ENCODE measurements around the gene NGLY1. TPM values are rescaled to one million over a fixed set of nuclear protein-coding genes. Genes with fewer than 3 reads are reported as not detected.

The NGLY1 gene
- total RNA-seq, 2 donors from 2014 or later, result 39.5 to 40.4 TPM

DNA sequence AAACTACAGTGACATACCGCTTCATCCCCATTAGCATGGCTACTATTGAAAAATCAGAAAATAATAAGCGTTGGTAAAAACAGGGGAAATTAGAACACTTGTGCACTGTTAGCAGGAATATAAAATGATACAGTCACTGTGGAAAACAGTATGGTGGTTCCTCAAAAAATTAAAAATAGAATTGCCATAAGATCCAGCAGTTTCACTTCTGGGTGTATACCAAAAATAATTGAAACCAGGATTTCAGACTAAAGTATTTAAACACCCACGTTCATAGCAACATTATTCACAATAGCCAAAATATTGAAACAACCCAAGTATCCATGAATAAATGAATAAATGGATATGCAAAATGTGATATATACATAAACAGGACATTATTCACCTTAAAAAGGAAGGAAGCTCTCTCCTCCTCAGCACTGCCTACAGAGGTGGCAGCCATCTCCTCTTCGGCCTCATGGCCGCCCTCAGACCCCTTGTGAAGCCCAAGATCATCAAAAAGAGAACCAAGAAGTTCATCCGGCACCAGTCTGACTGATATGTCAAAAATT, 34.1 kb downstream of the NGLY1 start:
- H3K27ac ChIP-seq (ENCODE audit: low read depth, low read length), result no peak overlapping the region
- TF ChIP-seq, protein P1, sequence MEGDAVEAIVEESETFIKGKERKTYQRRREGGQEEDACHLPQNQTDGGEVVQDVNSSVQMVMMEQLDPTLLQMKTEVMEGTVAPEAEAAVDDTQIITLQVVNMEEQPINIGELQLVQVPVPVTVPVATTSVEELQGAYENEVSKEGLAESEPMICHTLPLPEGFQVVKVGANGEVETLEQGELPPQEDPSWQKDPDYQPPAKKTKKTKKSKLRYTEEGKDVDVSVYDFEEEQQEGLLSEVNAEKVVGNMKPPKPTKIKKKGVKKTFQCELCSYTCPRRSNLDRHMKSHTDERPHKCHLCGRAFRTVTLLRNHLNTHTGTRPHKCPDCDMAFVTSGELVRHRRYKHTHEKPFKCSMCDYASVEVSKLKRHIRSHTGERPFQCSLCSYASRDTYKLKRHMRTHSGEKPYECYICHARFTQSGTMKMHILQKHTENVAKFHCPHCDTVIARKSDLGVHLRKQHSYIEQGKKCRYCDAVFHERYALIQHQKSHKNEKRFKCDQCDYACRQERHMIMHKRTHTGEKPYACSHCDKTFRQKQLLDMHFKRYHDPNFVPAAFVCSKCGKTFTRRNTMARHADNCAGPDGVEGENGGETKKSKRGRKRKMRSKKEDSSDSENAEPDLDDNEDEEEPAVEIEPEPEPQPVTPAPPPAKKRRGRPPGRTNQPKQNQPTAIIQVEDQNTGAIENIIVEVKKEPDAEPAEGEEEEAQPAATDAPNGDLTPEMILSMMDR (conservative IDR thresholded peaks at IDR 0.05), result no peak
- DNase-seq, result no peak
- H3K9ac ChIP-seq (ENCODE audit: extremely low read depth, low read length, poor library complexity, severe bottlenecking), result no peak overlapping the region
- no peak overlapping the region for H3K4me3 ChIP-seq (ENCODE audit: low read length)
- H3K27ac Mint-ChIP-seq, result peak overlapping the region; percentile 15
- peaks cover 26% of the 10 kb centered on the region for H3K36me3 ChIP-seq (ENCODE audit: control insufficient read depth, insufficient read depth, low read length)
- peaks cover 9% of the 10 kb centered on the region for H3K9me3 ChIP-seq (ENCODE audit: control insufficient read depth, low read length)
- peaks cover 41% of the 10 kb centered on the region for H3K4me1 Mint-ChIP-seq
- H3K4me3 Mint-ChIP-seq, result no peak overlapping the region
- H3K9me3 Mint-ChIP-seq, result peaks cover 6% of the 10 kb centered on the region
- H3K27me3 ChIP-seq (ENCODE audit: control insufficient read depth, insufficient read depth, low read length, poor library complexity, severe bottlenecking), result no peaks in the 10 kb centered on the region
- 50 to 78% methylated on average over 2 to 6 of the region's 6 CpGs for WGBS, 2 experiments (ENCODE audit: insufficient coverage in 1 of 2, insufficient read length in 1 of 2)
- peaks cover 45% of the 10 kb centered on the region for H3K36me3 Mint-ChIP-seq (ENCODE audit: low read depth)
- H3K4me1 ChIP-seq (ENCODE audit: control insufficient read depth, insufficient read depth, low read length), result peaks cover 13% of the 10 kb centered on the region
- H3K27me3 Mint-ChIP-seq (ENCODE audit: insufficient read depth), result no peaks in the 10 kb centered on the region

DNA sequence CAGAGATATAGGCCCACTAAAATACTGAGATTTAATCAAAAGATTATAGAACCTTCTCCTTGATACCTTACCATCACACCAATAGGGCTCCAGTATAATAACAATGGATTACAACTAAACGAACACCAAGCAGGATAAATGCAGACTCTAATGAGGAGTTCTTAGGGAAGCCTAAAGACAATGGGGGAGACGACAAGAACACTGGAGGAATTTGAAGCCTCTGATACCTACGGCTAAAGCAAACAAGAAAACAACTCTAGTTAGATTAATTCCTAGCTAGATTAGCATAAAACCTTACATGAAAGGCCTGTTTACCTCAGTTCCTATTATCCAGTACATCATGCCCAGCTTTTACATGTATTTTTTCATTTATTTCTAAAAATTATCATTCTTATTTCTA, 35.1 kb downstream of the NGLY1 start:
- Histone ChIP-seq H3K36me3 (ENCODE audit: control insufficient read depth, insufficient read depth, low read length) (peaks cover 26% of the 10 kb centered on the region), H3K9me3 (ENCODE audit: control insufficient read depth, low read length) (peaks cover 9% of the 10 kb centered on the region), H3K27me3 (ENCODE audit: control insufficient read depth, insufficient read depth, low read length, poor library complexity, severe bottlenecking) (no peaks in the 10 kb centered on the region), H3K9ac (ENCODE audit: extremely low read depth, low read length, poor library complexity, severe bottlenecking) (peak overlapping the region; percentile 11), H3K4me3 (ENCODE audit: low read length) (no peak overlapping the region), H3K27ac (ENCODE audit: low read depth, low read length) (peak overlapping the region; percentile 20), H3K4me1 (ENCODE audit: control insufficient read depth, insufficient read depth, low read length) (peaks cover 13% of the 10 kb centered on the region)
- Mint-ChIP-seq H3K27ac (peak overlapping the region; percentile 93), H3K36me3 (ENCODE audit: low read depth) (peaks cover 48% of the 10 kb centered on the region), H3K27me3 (ENCODE audit: insufficient read depth) (no peaks in the 10 kb centered on the region), H3K4me3 (peak overlapping the region; percentile 22), H3K4me1 (peaks cover 41% of the 10 kb centered on the region), H3K9me3 (peaks cover 6% of the 10 kb centered on the region)
- TF ChIP-seq, protein P1 (conservative IDR thresholded peaks at IDR 0.05), result no peak
- no peak for DNase-seq
- 17% methylated on average over 3 of the region's 3 CpGs; no CpG with 5 or more reads in 1 of the 2 experiments for WGBS, 2 experiments (ENCODE audit: insufficient coverage in 1 of 2, insufficient read length in 1 of 2)

DNA sequence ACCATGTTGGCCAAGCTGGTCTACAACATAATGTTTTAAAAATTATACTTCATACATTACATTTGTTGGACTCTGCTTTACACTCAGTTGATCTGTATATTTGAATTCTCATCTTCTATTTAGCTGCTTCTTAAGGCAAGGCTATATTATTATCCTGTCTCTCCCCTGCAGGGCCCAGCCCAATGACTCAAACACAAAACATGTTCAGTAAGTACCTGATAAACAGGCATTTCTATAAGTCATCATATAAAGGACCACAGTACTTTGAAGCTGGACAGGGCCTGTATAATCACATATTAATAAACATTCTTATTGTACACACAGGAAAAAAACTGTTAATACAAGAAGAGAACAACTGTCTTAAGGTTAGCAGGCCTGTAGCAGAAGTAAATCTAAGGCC, 36.2 kb downstream of the NGLY1 start:
- no peaks in the 10 kb centered on the region for H3K27me3 Mint-ChIP-seq (ENCODE audit: insufficient read depth)

More for the DNA sequence above, 36.2 kb downstream of the NGLY1 start:
- H3K27ac Mint-ChIP-seq, result no peak overlapping the region
- peaks cover 13% of the 10 kb centered on the region for H3K4me1 ChIP-seq (ENCODE audit: control insufficient read depth, insufficient read depth, low read length)
- no peak overlapping the region for H3K4me3 ChIP-seq (ENCODE audit: low read length)
- H3K4me3 Mint-ChIP-seq, result no peak overlapping the region
- peaks cover 6% of the 10 kb centered on the region for H3K9me3 Mint-ChIP-seq
- H3K27me3 ChIP-seq (ENCODE audit: control insufficient read depth, insufficient read depth, low read length, poor library complexity, severe bottlenecking), result no peaks in the 10 kb centered on the region
- TF ChIP-seq, protein P1 (conservative IDR thresholded peaks at IDR 0.05), result no peak
- H3K27ac ChIP-seq (ENCODE audit: low read depth, low read length), result no peak overlapping the region
- no peak for DNase-seq
- H3K36me3 ChIP-seq (ENCODE audit: control insufficient read depth, insufficient read depth, low read length), result peaks cover 30% of the 10 kb centered on the region
- peaks cover 48% of the 10 kb centered on the region for H3K36me3 Mint-ChIP-seq (ENCODE audit: low read depth)
- H3K9me3 ChIP-seq (ENCODE audit: control insufficient read depth, low read length), result peaks cover 9% of the 10 kb centered on the region
- peaks cover 41% of the 10 kb centered on the region for H3K4me1 Mint-ChIP-seq
- H3K9ac ChIP-seq (ENCODE audit: extremely low read depth, low read length, poor library complexity, severe bottlenecking), result no peak overlapping the region
